NCI-H146 treated with DMSO at 0.1 percent for 48 hours (cell line): ENCODE results near the gene LARGE1.
"Not testable (repeated sequence)": the region's sequence is repeated elsewhere in the genome, so short reads cannot be mapped to it uniquely, and the experiment has no call there.

Experiments used
- DNase-seq: peaks from one replicate; lab custom pipeline; 2025; ENCODE audit not compliant: unreplicated experiment; lab: John Stamatoyannopoulos, UW

Gene LARGE1

DNA sequence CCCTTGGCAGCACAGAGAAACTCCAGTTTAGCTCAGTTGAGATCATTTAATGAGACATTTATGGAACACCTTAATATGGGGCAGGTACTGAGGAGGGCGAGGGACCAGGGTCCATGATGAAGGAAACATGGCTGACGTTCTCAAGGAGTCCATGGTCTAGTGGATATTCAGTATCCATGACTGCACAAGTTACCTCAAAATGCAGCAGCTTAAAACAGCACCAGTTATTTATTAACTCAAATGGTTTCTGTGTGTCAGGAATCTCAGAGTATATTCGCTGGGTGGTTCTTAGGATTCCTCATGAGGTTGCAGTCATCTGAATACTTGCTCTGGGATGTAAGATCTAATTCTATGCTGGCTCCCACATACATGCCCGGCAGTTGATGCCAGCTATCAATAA is 346.8 kb downstream of the LARGE1 start:
- no peak for DNase-seq

DNA sequence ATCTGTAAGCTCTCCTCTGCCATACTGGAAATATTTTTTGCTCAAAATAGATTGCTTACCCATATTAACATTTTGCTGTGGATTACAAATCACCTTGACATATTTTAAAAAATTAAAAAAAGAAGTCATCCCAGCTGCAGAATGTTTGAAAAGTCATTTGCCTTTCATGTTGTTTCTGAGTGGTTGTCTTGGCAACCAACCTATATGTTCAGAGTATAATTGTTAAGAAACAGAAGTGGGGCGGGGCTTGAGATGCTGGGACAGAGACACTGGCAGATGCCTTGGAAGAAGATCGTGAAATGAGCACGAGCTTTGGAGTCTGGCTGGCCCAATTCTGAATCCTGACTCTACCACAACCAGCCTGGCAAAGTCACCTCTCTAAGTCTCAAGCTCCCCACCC is 348.2 kb downstream of the LARGE1 start:
- no peak for DNase-seq

- no peak for DNase-seq
Observed at GRCh38 chr22:33570110-33570509, 350.2 kb downstream of the LARGE1 start.

DNA sequence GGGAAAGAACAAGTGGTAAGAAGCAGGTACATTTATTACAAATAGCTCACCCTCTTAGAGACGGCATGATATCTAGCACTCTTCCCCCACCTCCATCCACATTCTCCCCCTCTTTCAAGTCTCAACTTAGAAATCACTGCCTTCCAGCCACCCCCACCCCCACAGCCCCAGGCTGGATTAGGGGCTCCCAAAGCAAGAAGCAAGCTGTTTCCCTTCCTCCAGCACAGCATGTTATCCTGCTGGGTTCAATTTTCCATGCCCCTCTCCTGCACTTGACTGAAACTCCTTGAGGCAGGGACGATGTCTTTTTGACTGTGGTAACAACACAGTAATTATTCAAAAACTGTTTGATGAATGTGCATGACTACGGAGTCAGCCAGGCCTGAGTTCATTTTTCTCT is 350.7 kb downstream of the LARGE1 start:
- no peak for DNase-seq

DNA sequence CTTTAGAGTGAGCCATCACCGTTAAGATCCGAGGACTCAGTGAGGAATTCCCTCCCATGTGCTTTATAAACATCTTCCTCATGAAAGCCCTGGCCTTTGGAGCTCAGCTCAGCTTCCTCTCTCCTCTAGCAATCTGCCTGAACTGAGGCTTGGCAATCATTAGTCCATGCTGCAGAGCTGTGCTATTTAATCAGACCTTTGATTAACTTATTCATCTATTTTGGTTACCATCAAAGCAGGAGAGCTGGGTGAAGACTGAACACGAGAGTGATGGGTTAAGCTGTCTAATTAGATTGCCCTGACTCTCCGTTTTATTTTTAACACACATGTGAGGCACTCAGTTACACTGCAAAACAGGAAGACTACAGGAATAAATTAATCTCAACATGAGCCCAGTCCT is 351.3 kb downstream of the LARGE1 start:
- no peak for DNase-seq

GRCh38 chr22:33566495-33566894 is 353.8 kb downstream of the LARGE1 start:
- not testable (repeated sequence) for DNase-seq

GRCh38 chr22:33565580-33565995 is 354.7 kb downstream of the LARGE1 start:
- peak; percentile 10 for DNase-seq

DNA sequence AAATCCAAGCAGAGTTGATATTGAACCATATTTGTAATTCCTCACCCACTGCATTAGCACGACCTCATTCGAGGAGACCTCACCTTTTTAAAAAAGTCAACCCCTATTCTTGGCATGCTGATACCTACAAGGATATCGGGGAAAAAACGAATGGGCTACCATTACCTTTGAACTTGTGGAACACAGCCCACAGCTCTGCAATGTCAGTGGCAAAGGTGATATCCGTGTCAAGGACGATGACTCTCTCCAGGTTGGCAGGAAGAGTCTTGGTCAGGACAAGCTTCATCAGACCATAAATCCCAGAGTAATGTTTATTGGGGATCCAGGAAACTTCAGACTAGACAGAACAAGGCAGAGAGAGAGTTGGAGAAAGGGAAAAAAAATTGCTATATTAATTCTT is 355.6 kb downstream of the LARGE1 start:
- no peak for DNase-seq

GRCh38 chr22:33563220-33563964 is 356.9 kb downstream of the LARGE1 start:
- peak; percentile 63 for DNase-seq

- peak; percentile 36 for DNase-seq
Observed at GRCh38 chr22:33562501-33562900, 357.8 kb downstream of the LARGE1 start.

DNA sequence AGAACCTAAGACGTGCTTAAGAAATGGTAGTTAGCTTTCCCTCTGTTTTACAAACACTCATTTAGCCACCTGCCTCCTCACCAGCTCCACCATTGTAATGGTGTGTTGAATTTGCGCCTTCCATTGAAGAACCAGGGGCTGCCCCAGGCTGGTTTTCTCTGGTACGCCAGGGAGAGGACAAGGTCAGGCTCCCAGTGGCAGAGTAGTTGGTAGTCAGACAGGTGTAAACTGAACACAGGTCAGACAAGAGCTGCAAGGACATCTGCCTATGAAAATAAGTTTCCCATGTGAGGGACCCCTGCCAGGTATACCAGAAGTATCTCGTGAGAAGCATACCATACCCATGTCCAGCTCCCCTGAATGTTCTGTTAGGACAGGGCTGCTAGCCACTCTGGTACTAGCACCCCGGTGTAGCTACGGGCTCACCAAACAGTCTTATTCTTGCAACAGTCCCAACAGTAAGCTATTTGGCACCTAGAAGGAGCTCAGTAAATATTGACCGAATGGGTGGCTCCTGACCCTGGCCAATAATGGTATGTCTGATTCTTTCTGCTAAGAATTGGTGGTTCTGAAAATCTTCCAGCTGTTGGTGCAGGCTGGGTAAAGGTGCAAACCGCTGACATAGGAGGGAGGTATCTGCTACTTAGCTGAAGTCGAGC is 359.0 kb downstream of the LARGE1 start:
- DNase-seq = no peak

GRCh38 chr22:33557836-33558235 is 362.4 kb downstream of the LARGE1 start:
- DNase-seq = no peak

DNA sequence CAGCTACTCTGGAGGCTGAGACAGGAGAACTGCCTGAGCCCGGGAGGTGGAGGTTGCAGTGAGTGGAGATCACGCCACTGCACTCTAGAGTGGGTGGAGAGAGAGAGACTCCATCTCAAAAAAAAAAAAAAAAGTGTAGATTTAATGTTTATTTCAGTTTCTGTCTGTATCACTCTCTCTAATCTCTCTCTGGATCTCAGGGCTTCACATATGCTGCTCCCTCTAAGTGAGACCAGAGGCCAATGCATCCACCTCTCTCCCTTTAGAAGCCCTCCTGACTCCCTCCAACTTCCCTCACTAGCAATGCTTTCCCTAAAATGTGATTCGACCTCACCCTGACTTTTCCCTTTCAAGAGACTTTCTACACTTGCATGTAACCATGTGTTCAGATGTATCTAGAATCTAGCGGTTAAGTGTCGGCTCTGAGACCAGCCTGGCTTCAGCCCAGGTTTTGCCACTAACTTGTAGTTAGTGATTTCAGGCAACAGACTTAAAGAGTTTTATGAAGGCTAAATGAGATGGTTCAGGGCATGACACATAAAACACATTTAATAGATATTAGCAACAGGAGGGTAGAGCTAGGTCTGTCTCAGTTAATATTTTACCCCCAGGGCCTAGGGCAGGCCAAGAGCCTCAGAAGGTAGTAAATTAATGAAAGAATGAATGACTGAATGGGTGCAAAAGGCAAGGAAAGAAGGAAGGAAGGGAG is 364.3 kb downstream of the LARGE1 start:
- DNase-seq = no peak

DNA sequence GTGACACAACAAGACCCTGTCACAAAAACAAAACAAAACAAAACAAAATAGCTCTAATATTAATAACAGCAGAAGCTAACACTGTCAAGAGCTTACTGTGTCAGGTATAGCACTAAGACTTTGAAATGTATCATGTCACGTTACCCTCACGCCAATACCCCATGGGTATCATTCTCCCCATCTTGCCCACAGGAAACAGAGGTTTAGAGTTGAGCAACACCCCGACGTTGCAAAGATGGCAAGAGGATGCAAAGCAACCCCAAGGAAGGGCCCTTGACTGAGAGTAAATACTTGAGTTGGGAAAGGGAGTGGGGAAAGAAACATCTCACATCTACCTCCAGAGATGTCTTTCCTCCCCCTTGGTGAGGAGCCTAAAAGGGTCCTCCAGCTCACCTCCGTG is 366.8 kb downstream of the LARGE1 start:
- no peak for DNase-seq

- no peak for DNase-seq
Observed at GRCh38 chr22:33544707-33545106, 375.6 kb downstream of the LARGE1 start.

DNA sequence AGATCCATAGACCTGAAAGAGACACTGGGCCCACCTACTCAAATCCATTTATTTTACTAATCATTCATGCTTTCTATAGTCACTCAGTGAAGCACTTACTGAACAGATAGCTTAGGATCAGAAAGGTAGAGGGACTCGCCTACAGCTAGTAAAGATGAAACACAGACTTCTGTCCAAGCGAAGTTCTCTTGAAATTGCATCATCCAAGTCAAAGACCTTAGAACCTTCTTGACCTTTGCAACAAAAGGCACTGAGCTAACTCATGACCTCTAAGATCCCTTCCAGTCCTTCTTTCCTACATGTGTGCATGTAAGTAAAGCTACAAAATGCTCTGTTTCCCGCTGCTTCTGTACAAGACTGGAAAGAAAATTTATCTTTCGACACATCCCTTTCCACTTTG is 377.6 kb downstream of the LARGE1 start:
- no peak for DNase-seq

GRCh38 chr22:33542153-33542552 is 378.1 kb downstream of the LARGE1 start:
- no peak for DNase-seq

DNA sequence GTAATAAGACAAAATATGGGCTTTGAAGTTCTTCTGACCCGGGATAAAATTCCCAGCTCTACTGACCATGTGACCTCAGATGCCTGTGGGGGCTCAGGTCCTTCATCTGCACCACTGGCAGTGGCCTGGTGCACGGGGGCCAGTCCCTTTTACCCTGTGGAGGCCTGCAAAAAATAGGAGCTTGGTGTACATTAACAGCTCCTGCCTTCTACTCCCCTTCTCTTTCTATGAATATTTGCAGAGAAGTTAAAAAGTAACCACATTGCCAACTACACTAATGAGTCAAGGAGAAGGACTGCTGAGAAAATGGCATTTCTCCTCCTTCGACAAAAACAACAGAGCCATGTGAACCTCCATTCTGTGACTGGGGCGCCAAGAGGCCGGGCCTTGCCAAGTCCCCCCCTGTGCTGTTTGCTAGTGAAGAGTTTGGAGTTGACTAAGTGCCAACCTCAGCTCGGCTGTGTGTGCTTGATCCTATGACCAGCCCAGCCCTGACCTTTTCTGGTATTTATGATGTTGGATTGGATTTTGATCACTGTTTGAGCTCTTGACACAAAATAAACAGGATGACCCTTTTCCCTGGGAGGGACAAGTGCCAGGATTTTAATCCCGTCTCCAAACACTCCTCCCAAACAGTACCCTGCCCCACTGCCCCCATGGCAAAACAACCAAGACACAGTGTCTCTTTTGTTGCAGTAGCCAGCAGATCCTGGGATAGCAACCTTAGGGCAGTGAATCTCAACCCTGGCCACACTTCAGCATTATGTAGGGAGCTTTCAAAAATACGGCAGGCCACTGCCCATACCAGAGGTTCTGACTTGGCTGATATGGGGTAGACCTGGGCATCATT is 380.1 kb downstream of the LARGE1 start:
- DNase-seq = no peak

GRCh38 chr22:33539202-33539901 is 380.9 kb downstream of the LARGE1 start:
- no peak for DNase-seq

- no peak for DNase-seq
Observed at GRCh38 chr22:33538277-33538885, 381.9 kb downstream of the LARGE1 start.
